KOPT-K1 (cell line): ENCODE measurements around the gene RNF14.
A peak's percentile ranks its signal among the peaks of the same experiment; 100 is the strongest.

Experiments used
- H3K27ac ChIP-seq: fragments of 200-600 bp; sonication (generic); 2 replicates; pipeline ENCODE4 v1.5.1; 2016; ENCODE audit warnings: antibody characterized with exemption, mild to moderate bottlenecking, low read depth, low read length; ENCODE audit not compliant: poor library complexity, severe bottlenecking
- H3K36me3 ChIP-seq: fragments of 200-600 bp; sonication (generic); 2 replicates; pipeline ENCODE4 v1.5.1; 2017; ENCODE audit warnings: antibody characterized with exemption, mild to moderate bottlenecking, low read length, moderate library complexity; ENCODE audit not compliant: insufficient read depth
- H3K9me3 ChIP-seq: fragments of 200-600 bp; sonication (generic); 2 replicates; pipeline ENCODE4 v1.5.1; 2017; ENCODE audit warnings: antibody characterized with exemption, low read length, mild to moderate bottlenecking; ENCODE audit not compliant: insufficient read depth, poor library complexity, severe bottlenecking

The RNF14 gene

GRCh38 chr5:142012792-142013388, 44.0 kb downstream of the RNF14 start, which contains the start of gene GNPDA1:
GNPDA1 (minus strand) TSS chr5:142013027; CDS start chr5:142012035, 992 bp downstream.
- peak within 1 kb of the TSS; percentile 88 for H3K27ac ChIP-seq
- no peaks in the 10 kb centered on the region for H3K9me3 ChIP-seq

GRCh38 chr5:142013734-142014521, 45.0 kb downstream of the RNF14 start:
- Histone ChIP-seq H3K9me3 (no peaks in the 10 kb centered on the region), H3K36me3 (peaks cover 8% of the 10 kb centered on the region), H3K27ac (peak overlapping the region; percentile 88)

More at GRCh38 chr5:142012792-142013388, 44.0 kb downstream of the RNF14 start, which contains the start of gene GNPDA1:
- peaks cover 10% of the 10 kb centered on the region for H3K36me3 ChIP-seq

- peaks cover under 1% of the 10 kb centered on the region for H3K9me3 ChIP-seq
- peak overlapping the region; percentile 95 for H3K27ac ChIP-seq
- peaks cover 8% of the 10 kb centered on the region for H3K36me3 ChIP-seq
Observed at GRCh38 chr5:142014911-142015584, 46.1 kb downstream of the RNF14 start.

GRCh38 chr5:142015781-142016533, 47.1 kb downstream of the RNF14 start:
- Histone ChIP-seq H3K9me3 (peaks cover 4% of the 10 kb centered on the region), H3K27ac (peak overlapping the region; percentile 95), H3K36me3 (peaks cover 7% of the 10 kb centered on the region)

- Histone ChIP-seq H3K9me3 (peaks cover 4% of the 10 kb centered on the region), H3K36me3 (peaks cover under 1% of the 10 kb centered on the region; the same call in 1 of the 2 replicates), H3K27ac (peak overlapping the region; percentile 95)
Observed at GRCh38 chr5:142016556-142016955, 47.7 kb downstream of the RNF14 start.

GRCh38 chr5:142017832-142018427, 49.0 kb downstream of the RNF14 start:
- Histone ChIP-seq H3K36me3 (no peaks in the 10 kb centered on the region), H3K9me3 (peaks cover 4% of the 10 kb centered on the region), H3K27ac (no peak overlapping the region)

GRCh38 chr5:142020122-142020659, 51.3 kb downstream of the RNF14 start:
- peaks cover 4% of the 10 kb centered on the region for H3K9me3 ChIP-seq
- no peaks in the 10 kb centered on the region for H3K36me3 ChIP-seq

GRCh38 chr5:142023836-142024235, 54.9 kb downstream of the RNF14 start:
- Histone ChIP-seq H3K36me3 (no peaks in the 10 kb centered on the region), H3K9me3 (peaks cover 4% of the 10 kb centered on the region), H3K27ac (no peak overlapping the region)

More at GRCh38 chr5:142020122-142020659, 51.3 kb downstream of the RNF14 start:
- no peak overlapping the region for H3K27ac ChIP-seq

GRCh38 chr5:142024771-142025304, 55.9 kb downstream of the RNF14 start:
- no peaks in the 10 kb centered on the region for H3K36me3 ChIP-seq
- peak overlapping the region; percentile 87 for H3K27ac ChIP-seq
- peaks cover 4% of the 10 kb centered on the region for H3K9me3 ChIP-seq

- H3K9me3 ChIP-seq, result no peaks in the 10 kb centered on the region
- peak overlapping the region; percentile 87 for H3K27ac ChIP-seq
- H3K36me3 ChIP-seq, result no peaks in the 10 kb centered on the region
Observed at GRCh38 chr5:142025637-142026036, 56.7 kb downstream of the RNF14 start.

GRCh38 chr5:142032150-142032549, 63.2 kb downstream of the RNF14 start:
- no peaks in the 10 kb centered on the region for H3K9me3 ChIP-seq
- no peak overlapping the region for H3K27ac ChIP-seq
- no peaks in the 10 kb centered on the region for H3K36me3 ChIP-seq

GRCh38 chr5:142032747-142033631, 64.1 kb downstream of the RNF14 start:
- Histone ChIP-seq H3K9me3 (no peaks in the 10 kb centered on the region), H3K27ac (no peak overlapping the region), H3K36me3 (no peaks in the 10 kb centered on the region)
